PC-9 (cell line): ENCODE measurements around the gene ZDHHC14. TPM values are rescaled to one million over a fixed set of nuclear protein-coding genes. Genes with fewer than 3 reads are reported as not detected.
A peak's percentile ranks its signal among the peaks of the same experiment; 100 is the strongest.

Experiments used
- BruUV-seq: library from RNA; stranded (reverse); fragments of 400-500 nt; replicated peaks from 2 replicates; lab custom pipeline; 2021; lab: Mats Ljungman, UMichigan
- CTCF ChIA-PET: fragments of 300-600 bp; sonication (Branson Sonifier 250); formaldehyde crosslinking; loops from one replicate; lab custom pipeline; 2022; ENCODE audit warnings: antibody characterized with exemption; lab: Charles Lee
- POLR2A ChIA-PET: fragments of 300-600 bp; sonication (Branson Sonifier 250); formaldehyde crosslinking; loops from one replicate; lab custom pipeline; 2022; ENCODE audit warnings: antibody characterized with exemption; ENCODE audit not compliant: unreplicated experiment; lab: Charles Lee
- DNase-seq, 2 experiments: peaks; one replicate each; pipeline versions ENCODE4 v3.0.0 to v3.0.0-alpha.2; 2015 to 2022; ENCODE audit warnings: mixed read lengths in 1 of 2
- H2AFZ ChIP-seq: fragments of 200-600 bp; sonication (generic); 2 replicates; pipeline ENCODE4 v1.8.1; 2017; ENCODE audit warnings: antibody characterized with exemption
- H3F3A ChIP-seq: fragments of 200-600 bp; sonication (generic); 2 replicates; pipeline ENCODE4 v1.8.1; 2017; ENCODE audit warnings: antibody characterized with exemption, mild to moderate bottlenecking, low read depth; ENCODE audit not compliant: insufficient read depth
- H3K27ac ChIP-seq: fragments of 200-600 bp; sonication (generic); 2 replicates; pipeline ENCODE4 v1.6.1; 2016; ENCODE audit warnings: mixed run types
- H3K27me3 ChIP-seq: fragments of 200-600 bp; sonication (generic); 2 replicates; pipeline ENCODE4 v1.6.1; 2016; ENCODE audit warnings: low read depth, mixed run types; ENCODE audit not compliant: insufficient read depth
- H3K36me3 ChIP-seq: fragments of 200-600 bp; sonication (generic); 2 replicates; pipeline ENCODE4 v1.6.1; 2016; ENCODE audit warnings: low read depth, mixed run types
- H3K4me1 ChIP-seq: fragments of 200-600 bp; sonication (generic); replicated peaks from 2 replicates; pipeline ENCODE4 v1.6.1; 2016; ENCODE audit warnings: mixed run types; ENCODE audit not compliant: insufficient read depth
- H3K4me2 ChIP-seq: fragments of 200-600 bp; sonication (generic); 2 replicates; pipeline ENCODE4 v1.6.1; 2017; ENCODE audit warnings: mixed run types
- H3K4me3 ChIP-seq: fragments of 200-600 bp; sonication (generic); 2 replicates; pipeline ENCODE4 v1.6.1; 2016; ENCODE audit warnings: mixed run types
- H3K79me2 ChIP-seq: fragments of 200-600 bp; sonication (generic); 2 replicates; pipeline ENCODE4 v1.6.1; 2017; ENCODE audit warnings: low read depth, mixed run types
- H3K9me2 ChIP-seq: fragments of 200-600 bp; sonication (generic); 2 replicates; pipeline ENCODE4 v1.8.1; 2017; ENCODE audit warnings: mild to moderate bottlenecking; ENCODE audit not compliant: insufficient read depth
- H3K9me3 ChIP-seq: fragments of 200-600 bp; sonication (generic); 2 replicates; pipeline ENCODE4 v1.8.1; 2016; ENCODE audit warnings: low read depth; ENCODE audit not compliant: insufficient read depth
- H4K20me1 ChIP-seq: fragments of 200-600 bp; sonication (generic); 2 replicates; pipeline ENCODE4 v1.8.1; 2017; ENCODE audit not compliant: insufficient read depth
- EZH2 ChIP-seq: fragments of 200-600 bp; sonication (generic); IDR thresholded peaks from 2 replicates; pipeline ENCODE4 v1.8.0; 2017; ENCODE audit warnings: antibody characterized with exemption, low read depth
- intact Hi-C: fragments of 100-400 bp; cut with micrococcal nuclease; formaldehyde crosslinking; loops from one replicate; pipeline ENCODE4 v1.10.0; 2022; ENCODE audit not compliant: unreplicated experiment
- total RNA-seq: library from RNA; stranded (reverse); gene quantifications from 2 replicates; pipeline ENCODE4 v1.2.3, GENCODE V29; 2021
- TF ChIP-seq, protein P1 (sequence below): fragments of 200-600 bp; sonication (generic); conservative IDR thresholded peaks from 2 replicates; pipeline ENCODE4 v1.6.1; 2017; ENCODE audit warnings: mixed run types, antibody characterized with exemption, mild to moderate bottlenecking, moderate library complexity

Gene ZDHHC14
- total RNA-seq, 1 experiment from 2014 or later, result 5.6 TPM

DNA sequence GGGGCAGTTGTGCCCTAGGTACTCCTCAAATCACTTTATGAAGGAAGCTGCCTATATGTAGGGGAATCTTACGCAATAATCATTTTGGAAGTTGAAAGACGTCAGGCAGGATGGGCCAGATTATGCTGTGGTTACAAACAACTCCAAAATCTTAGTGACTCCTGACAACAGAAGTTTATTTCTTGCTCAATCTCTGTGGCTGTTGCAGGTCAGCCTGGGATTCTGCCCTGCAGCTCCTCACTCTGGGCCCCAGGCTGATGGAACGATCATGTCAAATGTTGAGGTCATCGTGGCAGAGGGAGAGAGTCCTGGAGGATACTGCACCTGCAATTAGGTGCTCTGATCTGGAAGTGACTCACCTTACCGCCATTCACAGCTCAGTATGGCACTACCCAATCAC, 88.4 kb downstream of the ZDHHC14 start:
- peaks cover 25% of the 10 kb centered on the region for H3F3A ChIP-seq
- CTCF ChIA-PET, result no interaction called here
- H3K36me3 ChIP-seq, result no peaks in the 10 kb centered on the region
- intact Hi-C loops, result no loop called here
- H3K27ac ChIP-seq, result peak overlapping the region; percentile 88
- no peaks in the 10 kb centered on the region for H3K27me3 ChIP-seq
- H3K4me1 ChIP-seq, result peaks cover 43% of the 10 kb centered on the region
- 0 out of 2 replicates have a peak, but pooled peaks cover 3% of the 10 kb centered on the region for H3K9me3 ChIP-seq
- TF ChIP-seq, protein P1, sequence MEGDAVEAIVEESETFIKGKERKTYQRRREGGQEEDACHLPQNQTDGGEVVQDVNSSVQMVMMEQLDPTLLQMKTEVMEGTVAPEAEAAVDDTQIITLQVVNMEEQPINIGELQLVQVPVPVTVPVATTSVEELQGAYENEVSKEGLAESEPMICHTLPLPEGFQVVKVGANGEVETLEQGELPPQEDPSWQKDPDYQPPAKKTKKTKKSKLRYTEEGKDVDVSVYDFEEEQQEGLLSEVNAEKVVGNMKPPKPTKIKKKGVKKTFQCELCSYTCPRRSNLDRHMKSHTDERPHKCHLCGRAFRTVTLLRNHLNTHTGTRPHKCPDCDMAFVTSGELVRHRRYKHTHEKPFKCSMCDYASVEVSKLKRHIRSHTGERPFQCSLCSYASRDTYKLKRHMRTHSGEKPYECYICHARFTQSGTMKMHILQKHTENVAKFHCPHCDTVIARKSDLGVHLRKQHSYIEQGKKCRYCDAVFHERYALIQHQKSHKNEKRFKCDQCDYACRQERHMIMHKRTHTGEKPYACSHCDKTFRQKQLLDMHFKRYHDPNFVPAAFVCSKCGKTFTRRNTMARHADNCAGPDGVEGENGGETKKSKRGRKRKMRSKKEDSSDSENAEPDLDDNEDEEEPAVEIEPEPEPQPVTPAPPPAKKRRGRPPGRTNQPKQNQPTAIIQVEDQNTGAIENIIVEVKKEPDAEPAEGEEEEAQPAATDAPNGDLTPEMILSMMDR, result no peak
- TF ChIP-seq EZH2, result no peak
- H2AFZ ChIP-seq, result peak overlapping the region; percentile 64; the same call in 1 of the 2 replicates
- peak overlapping the region; percentile 37; the same call in 1 of the 2 replicates for H3K4me3 ChIP-seq
- H3K4me2 ChIP-seq, result peak overlapping the region; percentile 68
- H4K20me1 ChIP-seq, result no peaks in the 10 kb centered on the region
- POLR2A ChIA-PET, result no interaction called here
- peak; percentile 57 to 96 for DNase-seq
- H3K79me2 ChIP-seq, result peaks cover 16% of the 10 kb centered on the region
- BruUV-seq, result no TSS peak
- no peaks in the 10 kb centered on the region for H3K9me2 ChIP-seq

DNA sequence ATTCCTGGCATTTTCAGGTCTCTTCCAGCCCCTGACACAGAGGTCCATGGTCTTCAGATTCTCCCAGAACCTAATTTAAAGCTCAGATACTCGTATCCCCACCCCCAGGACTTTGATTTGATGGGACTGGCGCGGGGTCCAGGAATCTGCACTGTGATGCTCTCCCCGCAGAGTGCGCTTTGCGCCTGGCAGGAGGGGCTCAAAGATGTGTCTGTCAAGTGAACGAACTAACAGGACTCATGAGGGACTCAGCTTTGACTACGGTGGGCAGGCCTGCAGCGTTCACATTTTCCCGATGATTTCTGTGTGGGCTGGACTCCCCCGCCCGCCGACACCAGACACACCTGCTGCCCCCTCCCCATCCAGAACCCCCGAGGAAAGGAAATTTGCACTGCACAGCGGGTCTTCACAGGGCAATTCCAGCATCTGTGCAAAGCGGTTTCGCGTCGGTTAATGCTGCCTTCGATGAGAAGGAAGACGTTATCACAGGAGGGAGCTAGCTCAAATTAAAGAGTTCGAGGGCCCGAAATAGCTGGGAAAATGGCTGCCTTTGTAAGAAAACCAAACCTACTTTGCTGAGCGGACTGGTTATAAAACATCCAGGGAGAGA, 90.2 kb downstream of the ZDHHC14 start:
- intact Hi-C loops, result no loop called here
- POLR2A ChIA-PET, result interaction anchor here (0.6 kb wide), 1 partner anchor 1994 kb away, joined by 8 read pairs; no protein-coding TSS in a partner anchor
- Histone ChIP-seq H3K9me3 (0 out of 2 replicates have a peak, but pooled peaks cover 3% of the 10 kb centered on the region), H3K27me3 (no peaks in the 10 kb centered on the region), H3K79me2 (peaks cover 6% of the 10 kb centered on the region; the same call in 1 of the 2 replicates), H3F3A (peaks cover 25% of the 10 kb centered on the region), H3K9me2 (no peaks in the 10 kb centered on the region), H4K20me1 (no peaks in the 10 kb centered on the region), H3K27ac (no peak overlapping the region), H2AFZ (no peak overlapping the region), H3K4me2 (no peak overlapping the region), H3K36me3 (no peaks in the 10 kb centered on the region), H3K4me1 (peaks cover 43% of the 10 kb centered on the region), H3K4me3 (no peak overlapping the region)
- CTCF ChIA-PET, result no interaction called here
- BruUV-seq, result no TSS peak
- DNase-seq, result no peak
- TF ChIP-seq, protein P1, result no peak
- TF ChIP-seq EZH2, result no peak

DNA sequence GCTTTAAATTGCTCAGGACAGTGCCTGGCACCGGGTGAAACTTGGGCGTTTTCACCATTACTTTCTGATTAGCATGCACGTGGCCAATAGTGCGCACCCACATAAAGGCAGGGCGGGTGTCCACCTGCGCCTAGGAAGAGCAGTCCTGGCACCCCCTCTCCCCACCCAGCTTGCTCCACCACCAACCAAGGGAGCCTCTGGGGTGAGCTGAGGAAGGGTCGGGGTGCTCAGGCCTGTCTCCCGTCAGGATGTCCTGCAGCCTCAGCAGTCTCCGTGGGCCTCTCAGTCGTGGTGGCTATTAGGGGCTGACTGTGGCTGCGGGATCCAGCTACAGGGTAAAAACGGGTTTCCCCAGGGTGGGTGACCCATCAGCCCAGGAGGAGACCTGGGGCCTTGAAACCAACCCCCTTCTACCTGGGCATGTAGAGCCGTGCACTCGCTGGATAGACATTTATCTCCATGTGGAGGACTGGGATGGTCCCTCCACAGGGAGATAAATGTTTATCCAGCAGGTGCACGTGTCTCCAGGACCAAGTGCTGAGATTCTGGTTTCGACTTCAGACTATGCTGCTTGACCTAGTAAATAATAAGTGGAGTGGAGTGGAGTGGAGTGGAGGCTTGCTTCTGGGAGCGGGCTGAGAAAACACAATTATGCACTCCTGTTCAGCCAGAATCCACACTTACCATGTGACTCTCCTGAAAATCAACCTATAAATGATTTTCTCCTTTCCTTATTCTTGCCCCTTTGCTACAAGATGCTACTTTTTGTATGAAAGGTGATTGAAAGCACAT, 91.1 kb downstream of the ZDHHC14 start:
- Histone ChIP-seq H4K20me1 (no peaks in the 10 kb centered on the region), H3K27ac (no peak overlapping the region), H3K36me3 (no peaks in the 10 kb centered on the region), H3K4me1 (peaks cover 43% of the 10 kb centered on the region), H2AFZ (no peak overlapping the region), H3K79me2 (peaks cover under 1% of the 10 kb centered on the region; the same call in 1 of the 2 replicates), H3F3A (peaks cover 25% of the 10 kb centered on the region), H3K9me2 (no peaks in the 10 kb centered on the region), H3K4me2 (no peak overlapping the region), H3K9me3 (0 out of 2 replicates have a peak, but pooled peaks cover 3% of the 10 kb centered on the region), H3K4me3 (no peak overlapping the region), H3K27me3 (no peaks in the 10 kb centered on the region)
- TF ChIP-seq, protein P1, result no peak
- TF ChIP-seq EZH2, result no peak
- BruUV-seq, result no TSS peak
- intact Hi-C loops, result no loop called here
- CTCF ChIA-PET, result no interaction called here
- POLR2A ChIA-PET, result interaction anchor here (0.6 kb wide), 1 partner anchor 1994 kb away, joined by 8 read pairs; no protein-coding TSS in a partner anchor
- no peak for DNase-seq
